ENCODE results near the gene TEX14.

Gene TEX14

GRCh38 chr17:58703137-58703915, 11.5 kb upstream of the TEX14 start:
- H3K4me3 ChIP-seq (ENCODE audit: insufficient read depth in 1 of 2, low read depth in 1 of 2, low read length in 2 of 2) = no peak overlapping the region
- no peak overlapping the region for H3K27ac ChIP-seq (ENCODE audit: low read length, poor library complexity, severe bottlenecking)
- H3K36me3 ChIP-seq (ENCODE audit: control insufficient read depth in 1 of 2, insufficient read depth in 2 of 2, low read depth in 1 of 2, low read length in 2 of 2) = peaks cover 0 to 26% of the 10 kb centered on the region in 2 experiments
- no peaks in the 10 kb centered on the region for H3K79me1 ChIP-seq (replicated peaks; ENCODE audit: low read length, poor library complexity, severe bottlenecking)
- no peak overlapping the region for H3K23ac ChIP-seq (ENCODE audit: low read length in 2 of 2)
- H4K8ac ChIP-seq (ENCODE audit: low read length) = no peak overlapping the region
- no peak overlapping the region for H4K91ac ChIP-seq (ENCODE audit: low read length)
- DNase-seq = peak; percentile 55
- no peak overlapping the region for H2BK12ac ChIP-seq (ENCODE audit: low read length in 2 of 2)
- H3K4me1 ChIP-seq (ENCODE audit: control insufficient read depth, insufficient read depth, low read depth, low read length) = no peaks in the 10 kb centered on the region
- H3K9ac ChIP-seq (ENCODE audit: low read length) = no peak overlapping the region
- H2AFZ ChIP-seq (ENCODE audit: low read depth, low read length) = no peak overlapping the region
- WGBS = 67% methylated on average over 1 of the region's 4 CpGs
- H3K4me2 ChIP-seq (ENCODE audit: low read length, poor library complexity, severe bottlenecking) = no peak overlapping the region
- no peak overlapping the region for H2BK15ac ChIP-seq (ENCODE audit: low read depth, poor library complexity, severe bottlenecking)
- no peaks in the 10 kb centered on the region for H3K27me3 ChIP-seq (ENCODE audit: control insufficient read depth in 1 of 2, insufficient read depth in 1 of 2, low read length in 2 of 2)
- H2AK5ac ChIP-seq (ENCODE audit: low read length, severe bottlenecking) = no peak overlapping the region
- no peak overlapping the region for H3K4ac ChIP-seq (ENCODE audit: low read depth in 1 of 2, low read length in 2 of 2)
- H3K9me3 ChIP-seq (ENCODE audit: control insufficient read depth, low read length) = no peaks in the 10 kb centered on the region
- H3K18ac ChIP-seq (ENCODE audit: low read depth in 1 of 2, low read length in 2 of 2) = no peak overlapping the region
- H3K14ac ChIP-seq (ENCODE audit: low read length in 2 of 2) = no peak overlapping the region
- H2BK5ac ChIP-seq (ENCODE audit: low read depth, low read length, poor library complexity, severe bottlenecking) = no peak overlapping the region
- H2BK120ac ChIP-seq (ENCODE audit: low read depth, low read length) = no peak overlapping the region

GRCh38 chr17:58702708-58703107, 10.9 kb upstream of the TEX14 start:
- Histone ChIP-seq H3K14ac (ENCODE audit: low read length in 2 of 2) (no peak overlapping the region), H3K9ac (ENCODE audit: low read length) (no peak overlapping the region), H3K27me3 (ENCODE audit: control insufficient read depth in 1 of 2, insufficient read depth in 1 of 2, low read length in 2 of 2) (no peaks in the 10 kb centered on the region), H4K91ac (ENCODE audit: low read length) (no peak overlapping the region), H3K4me3 (ENCODE audit: insufficient read depth in 1 of 2, low read depth in 1 of 2, low read length in 2 of 2) (no peak overlapping the region), H2BK120ac (ENCODE audit: low read depth, low read length) (no peak overlapping the region), H3K9me3 (ENCODE audit: control insufficient read depth, low read length) (no peaks in the 10 kb centered on the region), H4K8ac (ENCODE audit: low read length) (no peak overlapping the region), H3K23ac (ENCODE audit: low read length in 2 of 2) (no peak overlapping the region), H2BK5ac (ENCODE audit: low read depth, low read length, poor library complexity, severe bottlenecking) (no peak overlapping the region), H2BK12ac (ENCODE audit: low read length in 2 of 2) (no peak overlapping the region), H3K36me3 (ENCODE audit: control insufficient read depth in 1 of 2, insufficient read depth in 2 of 2, low read depth in 1 of 2, low read length in 2 of 2) (peaks cover 0 to 23% of the 10 kb centered on the region in 2 experiments), H3K4ac (ENCODE audit: low read depth in 1 of 2, low read length in 2 of 2) (no peak overlapping the region), H2AK5ac (ENCODE audit: low read length, severe bottlenecking) (no peak overlapping the region), H3K4me2 (ENCODE audit: low read length, poor library complexity, severe bottlenecking) (no peak overlapping the region), H2AFZ (ENCODE audit: low read depth, low read length) (no peak overlapping the region), H3K4me1 (ENCODE audit: control insufficient read depth, insufficient read depth, low read depth, low read length) (no peaks in the 10 kb centered on the region), H3K18ac (ENCODE audit: low read depth in 1 of 2, low read length in 2 of 2) (no peak overlapping the region), H3K79me1 (replicated peaks; ENCODE audit: low read length, poor library complexity, severe bottlenecking) (no peaks in the 10 kb centered on the region), H2BK15ac (ENCODE audit: low read depth, poor library complexity, severe bottlenecking) (no peak overlapping the region), H3K27ac (ENCODE audit: low read length, poor library complexity, severe bottlenecking) (no peak overlapping the region)
- DNase-seq = no peak
- WGBS = 78% methylated on average over 3 of the region's 8 CpGs

GRCh38 chr17:58702045-58702476, 10.2 kb upstream of the TEX14 start:
- H3K23ac ChIP-seq (ENCODE audit: low read length in 2 of 2) = no peak overlapping the region
- no peak overlapping the region for H2BK5ac ChIP-seq (ENCODE audit: low read depth, low read length, poor library complexity, severe bottlenecking)
- no peak overlapping the region for H4K91ac ChIP-seq (ENCODE audit: low read length)
- H3K14ac ChIP-seq (ENCODE audit: low read length in 2 of 2) = no peak overlapping the region
- no peaks in the 10 kb centered on the region for H3K9me3 ChIP-seq (ENCODE audit: control insufficient read depth, low read length)
- no peak overlapping the region for H3K4ac ChIP-seq (ENCODE audit: low read depth in 1 of 2, low read length in 2 of 2)
- H3K4me1 ChIP-seq (ENCODE audit: control insufficient read depth, insufficient read depth, low read depth, low read length) = no peaks in the 10 kb centered on the region
- 72% methylated on average over 3 of the region's 5 CpGs for WGBS
- H4K8ac ChIP-seq (ENCODE audit: low read length) = no peak overlapping the region
- no peak overlapping the region for H2AFZ ChIP-seq (ENCODE audit: low read depth, low read length)
- H2AK5ac ChIP-seq (ENCODE audit: low read length, severe bottlenecking) = no peak overlapping the region
- H3K18ac ChIP-seq (ENCODE audit: low read depth in 1 of 2, low read length in 2 of 2) = no peak overlapping the region
- no peak overlapping the region for H3K4me3 ChIP-seq (ENCODE audit: insufficient read depth in 1 of 2, low read depth in 1 of 2, low read length in 2 of 2)
- no peaks in the 10 kb centered on the region for H3K79me1 ChIP-seq (replicated peaks; ENCODE audit: low read length, poor library complexity, severe bottlenecking)
- H2BK12ac ChIP-seq (ENCODE audit: low read length in 2 of 2) = no peak overlapping the region
- no peak overlapping the region for H2BK120ac ChIP-seq (ENCODE audit: low read depth, low read length)
- DNase-seq = no peak
- no peak overlapping the region for H3K27ac ChIP-seq (ENCODE audit: low read length, poor library complexity, severe bottlenecking)
- H2BK15ac ChIP-seq (ENCODE audit: low read depth, poor library complexity, severe bottlenecking) = no peak overlapping the region
- no peaks in the 10 kb centered on the region for H3K27me3 ChIP-seq (ENCODE audit: control insufficient read depth in 1 of 2, insufficient read depth in 1 of 2, low read length in 2 of 2)
- H3K9ac ChIP-seq (ENCODE audit: low read length) = no peak overlapping the region
- H3K4me2 ChIP-seq (ENCODE audit: low read length, poor library complexity, severe bottlenecking) = no peak overlapping the region
- peaks cover 0 to 23% of the 10 kb centered on the region in 2 experiments for H3K36me3 ChIP-seq (ENCODE audit: control insufficient read depth in 1 of 2, insufficient read depth in 2 of 2, low read depth in 1 of 2, low read length in 2 of 2)

DNA sequence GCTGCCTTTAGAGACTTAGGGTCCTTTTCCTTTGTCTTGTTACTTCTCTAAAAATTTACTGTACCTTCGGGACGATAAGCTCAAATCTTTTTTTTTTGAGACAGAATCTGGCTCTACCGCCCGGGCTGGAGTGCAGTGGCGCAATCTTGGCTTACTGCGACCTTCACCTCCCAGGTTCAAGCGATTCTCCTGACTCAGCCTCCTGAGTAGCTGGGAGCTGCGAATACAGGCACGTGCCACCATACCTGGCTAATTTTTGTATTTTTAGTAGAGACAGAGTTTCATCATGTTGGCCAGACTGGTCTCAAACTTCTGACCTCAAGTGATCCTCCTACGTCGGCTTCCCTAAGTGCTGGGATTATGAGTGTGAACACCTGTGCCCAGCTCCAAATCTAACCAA, 7.9 kb upstream of the TEX14 start:
- Histone ChIP-seq H3K27me3 (ENCODE audit: control insufficient read depth in 1 of 2, insufficient read depth in 1 of 2, low read length in 2 of 2) (no peaks in the 10 kb centered on the region), H3K79me1 (replicated peaks; ENCODE audit: low read length, poor library complexity, severe bottlenecking) (no peaks in the 10 kb centered on the region), H3K4ac (ENCODE audit: low read depth in 1 of 2, low read length in 2 of 2) (no peak overlapping the region), H2AK5ac (ENCODE audit: low read length, severe bottlenecking) (no peak overlapping the region), H4K91ac (ENCODE audit: low read length) (no peak overlapping the region), H3K9me3 (ENCODE audit: control insufficient read depth, low read length) (no peaks in the 10 kb centered on the region), H2BK15ac (ENCODE audit: low read depth, poor library complexity, severe bottlenecking) (no peak overlapping the region), H3K14ac (ENCODE audit: low read length in 2 of 2) (no peak overlapping the region), H3K4me1 (ENCODE audit: control insufficient read depth, insufficient read depth, low read depth, low read length) (no peaks in the 10 kb centered on the region), H3K23ac (ENCODE audit: low read length in 2 of 2) (no peak overlapping the region), H3K18ac (ENCODE audit: low read depth in 1 of 2, low read length in 2 of 2) (no peak overlapping the region), H2BK5ac (ENCODE audit: low read depth, low read length, poor library complexity, severe bottlenecking) (no peak overlapping the region), H2BK12ac (ENCODE audit: low read length in 2 of 2) (no peak overlapping the region), H3K4me2 (ENCODE audit: low read length, poor library complexity, severe bottlenecking) (no peak overlapping the region), H3K36me3 (ENCODE audit: control insufficient read depth in 1 of 2, insufficient read depth in 2 of 2, low read depth in 1 of 2, low read length in 2 of 2) (peaks cover 0 to 19% of the 10 kb centered on the region in 2 experiments), H2BK120ac (ENCODE audit: low read depth, low read length) (no peak overlapping the region), H2AFZ (ENCODE audit: low read depth, low read length) (no peak overlapping the region), H3K4me3 (ENCODE audit: insufficient read depth in 1 of 2, low read depth in 1 of 2, low read length in 2 of 2) (no peak overlapping the region), H4K8ac (ENCODE audit: low read length) (no peak overlapping the region), H3K27ac (ENCODE audit: low read length, poor library complexity, severe bottlenecking) (no peak overlapping the region), H3K9ac (ENCODE audit: low read length) (no peak overlapping the region)
- DNase-seq = no peak
- WGBS = 88% methylated on average over 11 of the region's 11 CpGs
